RWPE2 (cell line): ENCODE results near the gene CDK15.

Experiments used
- ATAC-seq: fragments of 200-7000 bp; cut with Tn5 transposase; 3 replicates; pipeline ENCODE4 v1.9.1; 2021; ENCODE audit warnings: low read depth
- DNase-seq: peaks from one replicate; pipeline ENCODE4 v3.0.0-alpha.2; 2020; ENCODE audit warnings: low spot score
- H3K27ac ChIP-seq: fragments of 450-650 bp; 2 replicates; pipeline ENCODE4 v1.5.1; 2017; ENCODE audit warnings: mild to moderate bottlenecking; ENCODE audit not compliant: poor library complexity, severe bottlenecking
- H3K27me3 ChIP-seq: fragments of 250-450 bp; sonication (Bioruptor Pico); 2 replicates; pipeline ENCODE4 v1.5.1; 2021; ENCODE audit warnings: mild to moderate bottlenecking, moderate library complexity; ENCODE audit not compliant: insufficient read depth, poor library complexity, severe bottlenecking
- H3K36me3 ChIP-seq: fragments of 250-450 bp; sonication (Bioruptor Pico); 2 replicates; pipeline ENCODE4 v1.5.1; 2020; ENCODE audit warnings: low read depth, mild to moderate bottlenecking, moderate library complexity
- H3K4me1 ChIP-seq: fragments of 250-450 bp; sonication (Bioruptor Pico); 2 replicates; pipeline ENCODE4 v1.5.1; 2021; ENCODE audit warnings: mild to moderate bottlenecking, moderate library complexity; ENCODE audit not compliant: insufficient read depth, poor library complexity, severe bottlenecking
- H3K4me3 ChIP-seq: fragments of 250-450 bp; sonication (Bioruptor Pico); 2 replicates; pipeline ENCODE4 v1.5.1; 2021; ENCODE audit warnings: mild to moderate bottlenecking, moderate library complexity; ENCODE audit not compliant: severe bottlenecking
- H3K9me3 ChIP-seq: fragments of 250-450 bp; sonication (Bioruptor Pico); 2 replicates; pipeline ENCODE4 v1.5.1; 2021; ENCODE audit warnings: mild to moderate bottlenecking, moderate library complexity; ENCODE audit not compliant: severe bottlenecking
- TF ChIP-seq, protein P1 (sequence below): fragments of 450-650 bp; IDR thresholded peaks from one replicate; pipeline ENCODE4 v1.5.1; 2017; ENCODE audit warnings: mild to moderate bottlenecking, moderate library complexity; ENCODE audit not compliant: poor library complexity, severe bottlenecking

The CDK15 gene

DNA sequence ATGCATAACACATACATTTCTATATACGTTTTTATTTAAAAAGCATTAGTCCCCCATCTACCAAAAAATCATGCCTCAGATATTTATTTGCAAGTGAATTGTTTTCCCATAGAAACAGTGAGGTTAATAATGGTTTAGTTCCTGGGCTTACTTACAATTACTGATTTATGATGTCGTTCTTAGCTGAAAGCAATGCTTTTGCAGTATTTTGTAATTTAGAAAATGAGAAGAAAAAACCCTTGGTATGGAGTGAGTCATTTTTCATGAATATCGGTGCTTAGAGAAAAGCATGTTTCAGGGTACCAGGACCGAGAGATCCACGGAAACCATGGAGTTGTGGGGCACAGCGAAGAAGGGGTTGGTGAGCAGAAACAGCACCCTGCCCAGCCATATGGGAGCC, 12.0 kb upstream of the CDK15 start:
- Histone ChIP-seq H3K9me3 (no peaks in the 10 kb centered on the region), H3K4me3 (no peak overlapping the region), H3K4me1 (peaks cover 18% of the 10 kb centered on the region), H3K27me3 (no peaks in the 10 kb centered on the region), H3K27ac (no peak overlapping the region), H3K36me3 (no peaks in the 10 kb centered on the region)
- no peak for ATAC-seq
- TF ChIP-seq, protein P1, sequence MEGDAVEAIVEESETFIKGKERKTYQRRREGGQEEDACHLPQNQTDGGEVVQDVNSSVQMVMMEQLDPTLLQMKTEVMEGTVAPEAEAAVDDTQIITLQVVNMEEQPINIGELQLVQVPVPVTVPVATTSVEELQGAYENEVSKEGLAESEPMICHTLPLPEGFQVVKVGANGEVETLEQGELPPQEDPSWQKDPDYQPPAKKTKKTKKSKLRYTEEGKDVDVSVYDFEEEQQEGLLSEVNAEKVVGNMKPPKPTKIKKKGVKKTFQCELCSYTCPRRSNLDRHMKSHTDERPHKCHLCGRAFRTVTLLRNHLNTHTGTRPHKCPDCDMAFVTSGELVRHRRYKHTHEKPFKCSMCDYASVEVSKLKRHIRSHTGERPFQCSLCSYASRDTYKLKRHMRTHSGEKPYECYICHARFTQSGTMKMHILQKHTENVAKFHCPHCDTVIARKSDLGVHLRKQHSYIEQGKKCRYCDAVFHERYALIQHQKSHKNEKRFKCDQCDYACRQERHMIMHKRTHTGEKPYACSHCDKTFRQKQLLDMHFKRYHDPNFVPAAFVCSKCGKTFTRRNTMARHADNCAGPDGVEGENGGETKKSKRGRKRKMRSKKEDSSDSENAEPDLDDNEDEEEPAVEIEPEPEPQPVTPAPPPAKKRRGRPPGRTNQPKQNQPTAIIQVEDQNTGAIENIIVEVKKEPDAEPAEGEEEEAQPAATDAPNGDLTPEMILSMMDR, result no peak
- DNase-seq, result no peak

DNA sequence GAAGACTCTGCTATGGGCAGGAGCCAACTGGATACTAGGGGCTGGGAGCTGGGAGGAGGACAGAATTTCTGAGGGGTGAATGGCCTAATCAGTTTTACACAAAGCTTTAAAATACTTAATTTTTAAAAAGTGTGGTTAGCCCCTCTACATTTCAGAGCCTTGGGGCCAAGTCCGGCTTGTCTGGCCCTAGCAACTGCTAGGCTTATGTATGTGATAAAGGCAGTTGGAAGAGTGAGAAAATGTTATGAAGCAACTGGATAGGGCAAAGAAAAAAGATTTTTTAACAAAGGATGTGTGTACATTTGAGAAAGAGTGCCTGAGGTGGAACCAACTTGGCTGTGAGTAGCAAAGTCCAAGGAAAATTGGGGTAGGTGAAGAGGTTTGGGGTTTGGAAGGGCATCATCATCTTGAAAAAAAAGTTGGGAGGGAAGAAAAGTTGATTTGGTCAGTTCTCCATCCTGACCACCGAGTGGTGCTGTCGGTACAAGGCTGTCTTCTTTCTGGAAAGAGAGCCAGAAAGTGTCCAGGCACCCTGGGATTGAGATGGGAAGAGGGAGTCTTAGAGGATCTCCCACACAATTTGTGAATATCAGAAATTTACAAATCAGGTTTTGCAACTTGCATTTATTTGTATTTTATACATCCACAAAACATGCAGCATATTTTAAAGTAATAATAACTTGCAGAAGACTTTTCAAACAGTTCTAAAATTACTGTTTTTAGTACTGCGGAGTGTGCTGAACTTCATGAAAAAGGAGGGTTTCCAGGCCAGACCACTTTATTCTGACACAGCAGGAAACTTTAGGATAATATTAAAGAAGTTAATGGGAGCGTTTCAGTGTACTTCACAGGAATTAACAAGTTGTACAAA, 10.5 kb upstream of the CDK15 start:
- Histone ChIP-seq H3K27me3 (no peaks in the 10 kb centered on the region), H3K4me3 (no peak overlapping the region), H3K36me3 (no peaks in the 10 kb centered on the region), H3K9me3 (no peaks in the 10 kb centered on the region), H3K27ac (peak overlapping the region; percentile 9), H3K4me1 (peaks cover 18% of the 10 kb centered on the region)
- TF ChIP-seq, protein P1, result peak; percentile 83
- no peak for DNase-seq
- ATAC-seq, result 0 out of 3 replicates have a peak, but pooled peaks have one; percentile 19

DNA sequence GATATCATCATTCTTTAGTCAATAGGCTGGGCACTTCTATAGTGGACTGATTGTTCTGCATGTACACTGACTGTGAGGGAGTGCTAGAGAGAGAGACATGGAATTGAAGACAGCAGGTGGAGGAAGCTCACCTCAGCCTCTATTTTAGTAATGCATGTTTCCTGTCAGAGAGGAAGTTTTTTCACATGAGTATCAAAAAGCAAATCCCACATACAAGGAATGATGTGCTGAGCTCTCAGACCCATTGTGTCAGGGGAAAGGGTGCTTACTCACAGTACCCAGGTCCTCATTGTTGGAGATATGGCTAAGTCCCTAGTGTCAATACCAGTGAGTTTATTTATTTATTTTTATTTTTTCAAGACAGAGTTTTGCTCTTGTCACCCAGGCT, 9.9 kb upstream of the CDK15 start:
- no peak for DNase-seq
- no peak overlapping the region for H3K4me3 ChIP-seq
- no peak for ATAC-seq
- no peaks in the 10 kb centered on the region for H3K27me3 ChIP-seq
- no peaks in the 10 kb centered on the region for H3K9me3 ChIP-seq
- peak overlapping the region; percentile 9 for H3K27ac ChIP-seq
- H3K4me1 ChIP-seq, result peaks cover 18% of the 10 kb centered on the region
- TF ChIP-seq, protein P1, result no peak
- no peaks in the 10 kb centered on the region for H3K36me3 ChIP-seq

DNA sequence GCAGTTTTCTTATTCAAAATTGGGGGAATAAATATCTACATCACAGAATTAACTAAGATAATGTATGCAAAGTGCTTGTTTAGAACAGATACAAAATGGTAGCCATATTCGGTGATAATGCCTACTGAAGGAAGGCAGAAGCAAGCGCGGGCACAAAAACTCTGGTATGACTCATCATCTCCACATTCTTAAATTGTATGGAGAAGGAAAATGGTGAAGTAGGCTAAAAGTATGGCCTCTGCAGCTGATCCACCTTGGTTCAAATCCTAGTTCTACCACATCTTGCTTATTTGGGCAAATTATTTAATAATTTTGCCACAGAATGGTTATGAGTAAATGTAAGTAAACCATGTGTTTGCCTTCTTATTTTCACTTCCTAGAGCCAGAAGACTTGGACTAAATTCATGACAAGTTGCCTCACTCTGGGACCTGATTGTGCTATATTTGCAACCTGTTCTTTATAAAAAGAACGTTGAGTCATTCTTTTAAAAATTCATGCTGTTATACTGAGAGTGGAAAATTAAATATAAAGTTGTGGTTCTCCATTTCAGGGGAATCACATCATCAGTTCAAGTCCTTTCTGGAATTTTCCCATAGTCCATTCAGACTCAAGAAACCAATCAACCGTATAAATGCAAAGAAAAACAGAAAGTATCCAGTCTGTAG, 9.0 kb upstream of the CDK15 start:
- peaks cover 18% of the 10 kb centered on the region for H3K4me1 ChIP-seq
- no peaks in the 10 kb centered on the region for H3K27me3 ChIP-seq
- no peaks in the 10 kb centered on the region for H3K9me3 ChIP-seq
- ATAC-seq (no peak), DNase-seq (no peak)
- H3K36me3 ChIP-seq, result no peaks in the 10 kb centered on the region
- H3K4me3 ChIP-seq, result no peak overlapping the region
- TF ChIP-seq, protein P1, result no peak
- peak overlapping the region; percentile 89 for H3K27ac ChIP-seq
